ENCODE measurements around the gene DNPH1. TPM values are rescaled to one million over a fixed set of nuclear protein-coding genes. Genes with fewer than 3 reads are reported as not detected.

Gene DNPH1
- total and polyA plus RNA-seq, 9 of the 15 experiments (the other 6 are each of a cell fraction or from before 2014, with no cell fraction given), result 7.3 to 300 (median 68.7) TPM

GRCh38 chr6:43247114-43247999 lies 18.1 kb upstream of the DNPH1 start (continued):
- TF ChIP-seq ZNF511 (CRISPR knock-in tag; IDR thresholded peaks at IDR 0.05) (peak; percentile 88), ZC3H11A (IDR thresholded peaks at IDR 0.05; ENCODE audit: low read depth, low read length) (no peak), CAMTA2 (CRISPR knock-in tag; conservative IDR thresholded peaks at IDR 0.05) (no peak), SREBF1 (IDR thresholded peaks at IDR 0.05; ENCODE audit: borderline replicate concordance, low read depth, low read length) (peak; percentile 51; the same call in 1 of the 2 replicates), NCOA1 (IDR thresholded peaks at IDR 0.05; ENCODE audit: low read depth) (no peak), ZNF124 (CRISPR knock-in tag; IDR thresholded peaks at IDR 0.05) (no peak), ARID3A (IDR thresholded peaks at IDR 0.05; ENCODE audit: borderline replicate concordance, low read depth, low read length) (no peak), ZNF444 (CRISPR knock-in tag; IDR thresholded peaks at IDR 0.05) (no peak), SMAD2 (IDR thresholded peaks at IDR 0.05; ENCODE audit: low read depth, low read length) (no peak), FIP1L1 (IDR thresholded peaks at IDR 0.05; ENCODE audit: low read depth, low read length, poor library complexity, severe bottlenecking) (no peak), POLR2A (conservative IDR thresholded peaks at IDR 0.05) (no peak), MXI1 (IDR thresholded peaks at IDR 0.05; ENCODE audit: low read depth, low read length) (no peak), MLX (CRISPR knock-in tag; conservative IDR thresholded peaks at IDR 0.05) (no peak), FOXJ3 (CRISPR knock-in tag; IDR thresholded peaks at IDR 0.05) (no peak)
- TF ChIP-seq, protein P1, sequence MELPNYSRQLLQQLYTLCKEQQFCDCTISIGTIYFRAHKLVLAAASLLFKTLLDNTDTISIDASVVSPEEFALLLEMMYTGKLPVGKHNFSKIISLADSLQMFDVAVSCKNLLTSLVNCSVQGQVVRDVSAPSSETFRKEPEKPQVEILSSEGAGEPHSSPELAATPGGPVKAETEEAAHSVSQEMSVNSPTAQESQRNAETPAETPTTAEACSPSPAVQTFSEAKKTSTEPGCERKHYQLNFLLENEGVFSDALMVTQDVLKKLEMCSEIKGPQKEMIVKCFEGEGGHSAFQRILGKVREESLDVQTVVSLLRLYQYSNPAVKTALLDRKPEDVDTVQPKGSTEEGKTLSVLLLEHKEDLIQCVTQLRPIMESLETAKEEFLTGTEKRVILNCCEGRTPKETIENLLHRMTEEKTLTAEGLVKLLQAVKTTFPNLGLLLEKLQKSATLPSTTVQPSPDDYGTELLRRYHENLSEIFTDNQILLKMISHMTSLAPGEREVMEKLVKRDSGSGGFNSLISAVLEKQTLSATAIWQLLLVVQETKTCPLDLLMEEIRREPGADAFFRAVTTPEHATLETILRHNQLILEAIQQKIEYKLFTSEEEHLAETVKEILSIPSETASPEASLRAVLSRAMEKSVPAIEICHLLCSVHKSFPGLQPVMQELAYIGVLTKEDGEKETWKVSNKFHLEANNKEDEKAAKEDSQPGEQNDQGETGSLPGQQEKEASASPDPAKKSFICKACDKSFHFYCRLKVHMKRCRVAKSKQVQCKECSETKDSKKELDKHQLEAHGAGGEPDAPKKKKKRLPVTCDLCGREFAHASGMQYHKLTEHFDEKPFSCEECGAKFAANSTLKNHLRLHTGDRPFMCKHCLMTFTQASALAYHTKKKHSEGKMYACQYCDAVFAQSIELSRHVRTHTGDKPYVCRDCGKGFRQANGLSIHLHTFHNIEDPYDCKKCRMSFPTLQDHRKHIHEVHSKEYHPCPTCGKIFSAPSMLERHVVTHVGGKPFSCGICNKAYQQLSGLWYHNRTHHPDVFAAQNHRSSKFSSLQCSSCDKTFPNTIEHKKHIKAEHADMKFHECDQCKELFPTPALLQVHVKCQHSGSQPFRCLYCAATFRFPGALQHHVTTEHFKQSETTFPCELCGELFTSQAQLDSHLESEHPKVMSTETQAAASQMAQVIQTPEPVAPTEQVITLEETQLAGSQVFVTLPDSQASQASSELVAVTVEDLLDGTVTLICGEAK (IDR thresholded peaks at IDR 0.05), result peak; percentile 80
- TF ChIP-seq, protein P1 (CRISPR knock-in tag; IDR thresholded peaks at IDR 0.05), result no peak
